ENCODE results near the gene OR8H2.

DNA sequence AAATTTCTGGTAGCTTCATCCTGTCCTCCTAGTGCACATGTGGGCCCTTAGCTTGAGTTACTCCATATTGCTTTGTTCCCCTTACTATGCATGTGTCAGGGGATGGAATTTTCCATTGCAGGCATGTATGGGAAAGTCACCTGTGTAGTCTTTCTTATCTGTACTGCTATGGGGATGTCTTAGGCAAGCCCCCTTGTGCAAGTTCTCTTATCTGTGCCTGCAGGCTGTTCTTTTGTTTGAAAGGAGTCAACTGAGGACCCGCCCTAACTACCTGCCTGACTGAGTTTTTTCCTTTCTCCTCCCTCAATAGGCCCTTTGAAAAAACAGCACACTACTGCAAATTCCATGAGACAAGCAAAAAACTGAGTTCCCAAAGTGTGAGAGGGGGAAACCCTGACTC, 47.9 kb downstream of the OR8H2 start:
- TF ChIP-seq GATA2 (IDR thresholded peaks at IDR 0.05; ENCODE audit: low read depth, low read length) (no peak), GATA3 (IDR thresholded peaks at IDR 0.05; ENCODE audit: low read depth, low read length) (no peak)

All from SH-SY5Y (cell line).